GM23248 (cell line): ENCODE measurements around the gene C10orf90. TPM values are rescaled to one million over a fixed set of nuclear protein-coding genes. Genes with fewer than 3 reads are reported as not detected.

Experiments used
- DNase-seq: peaks from one replicate; pipeline ENCODE4 v3.0.0-alpha.2; 2015
- H2AFZ ChIP-seq: fragments of 200-600 bp; sonication (generic); 2 replicates; pipeline ENCODE4 v1.6.1; 2016; ENCODE audit warnings: antibody characterized with exemption
- H3F3A ChIP-seq: fragments of 200-600 bp; sonication (generic); 2 replicates; pipeline ENCODE4 v1.6.1; 2016; ENCODE audit warnings: mild to moderate bottlenecking, antibody characterized with exemption, mixed run types; ENCODE audit not compliant: insufficient read depth
- H3K27ac ChIP-seq: fragments of 200-600 bp; sonication (generic); 2 replicates; pipeline ENCODE4 v1.5.1; 2016; ENCODE audit warnings: mild to moderate bottlenecking
- H3K27me3 ChIP-seq: fragments of 200-600 bp; sonication (generic); replicated peaks from 2 replicates; pipeline ENCODE4 v1.6.1; 2016; ENCODE audit warnings: mild to moderate bottlenecking; ENCODE audit not compliant: insufficient read depth
- H3K36me3 ChIP-seq: fragments of 200-600 bp; sonication (generic); 2 replicates; pipeline ENCODE4 v1.6.1; 2016; ENCODE audit warnings: low read depth, mild to moderate bottlenecking
- H3K4me1 ChIP-seq: fragments of 200-600 bp; sonication (generic); 2 replicates; pipeline ENCODE4 v1.6.1; 2016; ENCODE audit warnings: mild to moderate bottlenecking; ENCODE audit not compliant: insufficient read depth
- H3K4me2 ChIP-seq: fragments of 200-600 bp; sonication (generic); one replicate; pipeline ENCODE4 v1.6.1; 2016; ENCODE audit warnings: mild to moderate bottlenecking; ENCODE audit not compliant: unreplicated experiment
- H3K4me3 ChIP-seq: fragments of 200-600 bp; sonication (generic); 2 replicates; pipeline ENCODE4 v1.5.1; 2016; ENCODE audit warnings: mild to moderate bottlenecking
- H3K79me2 ChIP-seq: fragments of 200-600 bp; sonication (generic); 2 replicates; pipeline ENCODE4 v1.6.1; 2016; ENCODE audit warnings: mild to moderate bottlenecking; ENCODE audit not compliant: insufficient read depth
- H3K9ac ChIP-seq: fragments of 200-600 bp; sonication (generic); 2 replicates; pipeline ENCODE4 v1.6.1; 2016; ENCODE audit warnings: mild to moderate bottlenecking
- H3K9me2 ChIP-seq: fragments of 200-600 bp; sonication (generic); 2 replicates; pipeline ENCODE4 v1.6.1; 2016; ENCODE audit warnings: mixed run types, mild to moderate bottlenecking, moderate library complexity; ENCODE audit not compliant: insufficient read depth
- H3K9me3 ChIP-seq: fragments of 200-600 bp; sonication (generic); one replicate; pipeline ENCODE4 v1.6.1; 2017; ENCODE audit warnings: low read depth
- H4K20me1 ChIP-seq: fragments of 200-600 bp; sonication (generic); 2 replicates; pipeline ENCODE4 v1.6.0; 2016; ENCODE audit not compliant: insufficient read depth
- EZH2 ChIP-seq: fragments of 200-600 bp; sonication (generic); IDR thresholded peaks from 2 replicates; pipeline ENCODE4 v1.6.1; 2018; ENCODE audit warnings: antibody characterized with exemption, mild to moderate bottlenecking; ENCODE audit not compliant: insufficient read depth, poor library complexity, severe bottlenecking
- EZH2phosphoT487 ChIP-seq: fragments of 200-600 bp; sonication (generic); IDR thresholded peaks from 2 replicates; pipeline ENCODE4 v1.6.1; 2018; ENCODE audit warnings: antibody characterized with exemption, moderate library complexity, mild to moderate bottlenecking, low read depth; ENCODE audit not compliant: insufficient read depth
- WGBS, 2 experiments: methylation state at CpG; one replicate each; pipeline ENCODE4 v1.1.6; 2015 to 2017; ENCODE audit warnings: low lambda C conversion rate in 2 of 2, low coverage in 1 of 2; ENCODE audit errors: missing lambda C conversion rate in 2 of 2; 5-methylcytosine and 5-hydroxymethylcytosine counted together
- in situ Hi-C: fragments of 300-500 bp; cut with MboI; formaldehyde crosslinking; loops from 2 replicates; pipeline ENCODE4 v1.15.0; 2020
- polyA plus RNA-seq: library from polyadenylated mRNA; unstranded; fragments of >200 nt; fragmentation: Nextera tagmentation; extraction: Ambion mirVana; gene quantifications from 2 replicates; pipeline ENCODE4 v1.2.1, GENCODE V29; 2016
- total RNA-seq: library from RNA; depleted of rRNA; stranded (reverse); fragments of >200 nt; shearing (Covaris generic); gene quantifications from 2 replicates; pipeline ENCODE4 v1.2.3, GENCODE V29; 2014

C10orf90 gene
- total and polyA plus RNA-seq, 2 experiments from 2014 or later, result 0.22 to 0.71 TPM

DNA sequence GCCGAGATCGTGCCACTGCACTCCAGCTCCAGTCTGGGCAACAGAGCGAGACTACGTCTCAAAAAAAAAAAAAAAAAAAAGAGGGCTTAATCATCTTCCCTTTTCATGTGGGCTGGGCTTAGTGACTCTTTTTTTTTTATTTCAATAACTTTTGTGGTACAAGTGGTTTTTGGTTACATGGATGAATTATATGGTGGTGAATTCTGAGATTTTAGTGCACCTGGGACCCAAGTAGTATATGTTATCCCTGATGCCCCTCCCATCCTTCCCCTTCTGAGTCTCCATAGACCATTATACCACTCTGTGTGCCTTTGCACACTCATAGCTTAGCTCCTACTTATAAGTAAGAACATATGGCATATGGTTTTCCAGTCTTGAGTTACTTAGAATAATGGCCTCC is 277.4 kb downstream of the C10orf90 start:
- H3K9me2 ChIP-seq, result no peaks in the 10 kb centered on the region
- no peaks in the 10 kb centered on the region for H3K27me3 ChIP-seq
- no peak for DNase-seq
- no peak overlapping the region for H3K9ac ChIP-seq
- H3F3A ChIP-seq, result peaks cover 38% of the 10 kb centered on the region
- H3K36me3 ChIP-seq, result no peaks in the 10 kb centered on the region
- no peaks in the 10 kb centered on the region for H3K9me3 ChIP-seq
- H2AFZ ChIP-seq, result no peak overlapping the region
- WGBS, 2 experiments, result 92 to 93% methylated on average over 4 of the region's 4 CpGs
- in situ Hi-C loops, result no loop called here
- no peak overlapping the region for H3K27ac ChIP-seq
- H3K4me3 ChIP-seq, result no peak overlapping the region
- peaks cover 26% of the 10 kb centered on the region for H3K4me1 ChIP-seq
- no peaks in the 10 kb centered on the region for H4K20me1 ChIP-seq
- no peak overlapping the region for H3K4me2 ChIP-seq
- H3K79me2 ChIP-seq, result no peaks in the 10 kb centered on the region
- no peak for TF ChIP-seq EZH2
- TF ChIP-seq EZH2phosphoT487, result no peak

DNA sequence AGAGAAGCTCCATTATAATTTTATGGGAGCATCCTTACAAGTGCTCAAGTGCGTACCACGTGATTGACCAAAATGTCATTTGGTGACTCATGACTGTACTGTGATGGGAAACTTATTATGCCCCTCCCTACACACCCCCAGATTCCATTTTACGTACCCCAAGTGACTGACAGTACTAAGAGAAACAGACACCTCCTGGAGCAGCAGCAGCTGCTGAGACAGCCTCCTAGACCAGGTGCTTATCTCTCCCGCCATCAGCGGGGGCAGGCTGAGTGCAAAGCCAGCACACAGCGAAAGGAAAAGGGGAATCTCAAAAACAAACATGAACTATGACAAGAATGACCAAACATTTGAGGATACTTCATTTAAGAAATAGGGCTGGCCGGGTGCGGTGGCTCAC is 278.0 kb downstream of the C10orf90 start:
- no peak overlapping the region for H3K9ac ChIP-seq
- DNase-seq, result no peak
- H3K4me2 ChIP-seq, result no peak overlapping the region
- H3K4me1 ChIP-seq, result peaks cover 21% of the 10 kb centered on the region
- peaks cover 2% of the 10 kb centered on the region for H3K79me2 ChIP-seq
- no peaks in the 10 kb centered on the region for H3K9me3 ChIP-seq
- 92 to 96% methylated on average over 8 of the region's 8 CpGs for WGBS, 2 experiments
- peaks cover 33% of the 10 kb centered on the region for H3F3A ChIP-seq
- no peaks in the 10 kb centered on the region for H3K27me3 ChIP-seq
- H3K27ac ChIP-seq, result no peak overlapping the region
- H3K4me3 ChIP-seq, result no peak overlapping the region
- no peaks in the 10 kb centered on the region for H3K36me3 ChIP-seq
- TF ChIP-seq EZH2phosphoT487 (no peak), EZH2 (no peak)
- no peaks in the 10 kb centered on the region for H4K20me1 ChIP-seq
- in situ Hi-C loops, result no loop called here
- no peaks in the 10 kb centered on the region for H3K9me2 ChIP-seq
- no peak overlapping the region for H2AFZ ChIP-seq

DNA sequence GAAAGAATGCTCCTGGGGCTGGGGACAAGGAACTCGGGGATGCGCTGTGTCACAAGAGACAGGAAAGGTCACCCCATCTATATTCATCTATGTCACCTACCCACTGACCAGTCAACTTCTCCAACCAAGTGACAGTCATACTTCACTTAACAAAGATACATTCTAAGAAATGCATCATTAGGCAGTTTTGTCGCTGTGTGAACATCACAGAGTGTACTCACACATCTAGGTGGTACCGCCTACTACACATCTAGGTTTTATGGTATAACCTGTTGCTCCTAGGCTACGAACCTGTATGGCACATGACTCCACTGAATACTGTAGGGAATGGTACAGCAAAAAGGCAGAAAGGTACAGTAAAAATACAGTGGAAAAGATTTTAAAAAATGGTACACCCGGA is 278.4 kb downstream of the C10orf90 start:
- in situ Hi-C loops, result no loop called here

DNA sequence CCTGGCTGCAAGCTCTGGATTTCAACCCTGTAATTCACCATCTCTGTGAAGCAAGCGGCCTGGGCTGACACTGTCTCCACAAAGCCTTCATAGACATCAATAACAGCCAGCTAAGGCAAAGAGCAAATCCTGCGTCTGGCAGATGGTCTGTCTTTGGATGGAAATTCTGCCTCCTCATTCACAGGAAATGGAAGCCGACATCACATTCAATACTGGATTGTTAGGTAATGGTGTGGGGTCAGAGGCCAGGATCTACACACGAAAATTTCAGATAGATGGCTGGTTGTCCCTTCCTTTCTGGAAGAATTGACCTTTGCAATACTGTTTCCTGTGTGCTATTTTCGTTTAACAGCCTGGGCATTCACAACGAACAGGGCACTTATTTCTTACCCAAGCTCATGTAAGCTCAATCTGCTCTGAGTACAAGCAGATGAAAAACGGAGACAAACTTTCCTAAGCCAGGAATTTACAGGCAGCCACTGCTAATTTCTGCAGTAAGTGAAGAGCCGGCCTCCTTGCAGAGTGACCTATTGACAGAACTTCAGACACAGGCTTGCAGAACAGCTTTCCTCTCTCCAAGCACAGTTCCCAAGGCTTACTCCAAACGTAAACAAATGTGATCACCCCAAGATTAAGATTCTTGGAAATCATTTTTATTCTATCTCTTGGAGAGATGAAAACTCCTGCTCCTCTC is 279.2 kb downstream of the C10orf90 start:
- peak overlapping the region; percentile 78 for H2AFZ ChIP-seq
- H3K4me3 ChIP-seq, result no peak overlapping the region
- H3K9ac ChIP-seq, result peak overlapping the region; percentile 45
- peaks cover 11% of the 10 kb centered on the region for H3K79me2 ChIP-seq
- no peaks in the 10 kb centered on the region for H3K9me2 ChIP-seq
- no peaks in the 10 kb centered on the region for H3K36me3 ChIP-seq
- TF ChIP-seq EZH2phosphoT487 (no peak), EZH2 (no peak)
- 21 to 22% methylated on average over 9 of the region's 9 CpGs for WGBS, 2 experiments
- peak; percentile 64 for DNase-seq
- H3K9me3 ChIP-seq, result no peaks in the 10 kb centered on the region
- no peaks in the 10 kb centered on the region for H3K27me3 ChIP-seq
- peak overlapping the region; percentile 57 for H3K27ac ChIP-seq
- H3K4me2 ChIP-seq, result peak overlapping the region; percentile 21
- in situ Hi-C loops, result no loop called here
- H3F3A ChIP-seq, result peaks cover 28% of the 10 kb centered on the region
- no peaks in the 10 kb centered on the region for H4K20me1 ChIP-seq
- peaks cover 16% of the 10 kb centered on the region for H3K4me1 ChIP-seq

More for the DNA sequence above, 278.4 kb downstream of the C10orf90 start:
- Histone ChIP-seq H3K27ac (no peak overlapping the region), H2AFZ (no peak overlapping the region), H3K4me1 (peaks cover 17% of the 10 kb centered on the region), H3K9me2 (no peaks in the 10 kb centered on the region), H3K27me3 (no peaks in the 10 kb centered on the region), H3F3A (peaks cover 29% of the 10 kb centered on the region), H3K79me2 (peaks cover 6% of the 10 kb centered on the region), H3K4me2 (no peak overlapping the region), H3K9me3 (no peaks in the 10 kb centered on the region), H3K9ac (no peak overlapping the region), H4K20me1 (no peaks in the 10 kb centered on the region), H3K36me3 (no peaks in the 10 kb centered on the region), H3K4me3 (no peak overlapping the region)
- DNase-seq, result no peak
- WGBS, 2 experiments, result 88% methylated on average over 6 of the region's 6 CpGs
- TF ChIP-seq EZH2phosphoT487 (no peak), EZH2 (no peak)
